Pancreas (tissue), 10 donors: Measurements from ENCODE around the gene FRMD4A. TPM values are rescaled to one million over a fixed set of nuclear protein-coding genes. Genes with fewer than 3 reads are reported as not detected.
A peak's percentile ranks its signal among the peaks of the same experiment; 100 is the strongest.
"Not testable (repeated sequence)": the region's sequence is repeated elsewhere in the genome, so short reads cannot be mapped to it uniquely, and the experiment has no call there.

Experiments
- ATAC-seq, 4 donors: fragments of 200-7000 bp; cut with Tn5 transposase; one replicate each; pipeline versions ENCODE4 v1.8.0 to v1.9.1; 2020; ENCODE audit warnings: mild to moderate bottlenecking in 4 of 4, moderate library complexity in 4 of 4
- DNase-seq, 6 donors: peaks; one replicate each; pipeline ENCODE4 v3.0.0-alpha.2; 2020
- FAIRE-seq: peaks from 2 replicates; lab custom pipeline; 2012; peaks lifted over from hg19 to GRCh38; lab: Jason Lieb, UNC
- H3K27ac ChIP-seq, 4 donors: fragments of 200-600 bp; sonication (generic); 1 replicate in 3 of 4; 2 replicates in 1 of 4; pipeline versions ENCODE4 v1.5.0 to v1.8.0; 2020
- H3K27me3 ChIP-seq, 4 donors: fragments of 200-600 bp; one replicate each; pipeline ENCODE4 v1.8.0; 2021
- H3K36me3 ChIP-seq, 3 donors: fragments of 200-600 bp; sonication (generic) in 1 of 3; one replicate each; pipeline versions ENCODE4 v1.5.0 to v1.8.0; 2020 to 2021
- H3K4me1 ChIP-seq, 3 donors: fragments of 200-600 bp; one replicate each; pipeline ENCODE4 v1.8.0; 2021
- H3K4me3 ChIP-seq, 4 donors: fragments of 200-600 bp; sonication (generic) in 2 of 4; one replicate each; pipeline versions ENCODE4 v1.5.0 to v1.8.0; 2020 to 2021
- H3K9me3 ChIP-seq, 4 donors: fragments of 200-600 bp; one replicate each; pipeline ENCODE4 v1.8.0; 2021
- WGBS, 2 donors: extraction: QIAGEN DNeasy Blood & Tissue Kit; methylation state at CpG; one replicate each; pipeline ENCODE4 v1.1.7; 2013; 5-methylcytosine and 5-hydroxymethylcytosine counted together
- intact Hi-C, 3 donors: fragments of 100-400 bp; cut with DNase I; formaldehyde crosslinking; loops; one replicate each; pipeline versions ENCODE4 v1.11.1 to v1.14.2; 2022
- polyA plus RNA-seq, 2 donors: library from polyadenylated mRNA; stranded (reverse); fragments of 200-250 nt; gene quantifications; one replicate each; pipeline ENCODE4 v1.2.3, GENCODE V29; 2013
- total RNA-seq, 6 donors: library from RNA; stranded (reverse); fragmentation: NEBNext Ultra II Directional in 4 of 6; extraction: Animal tissue kit (Norgen Biotek cat#: 25700) in 4 of 6; gene quantifications; one replicate each; pipeline versions ENCODE4 v1.2.1 to v1.2.4, GENCODE V29; 2021 to 2023
- TF ChIP-seq, protein P1 (sequence below), 4 donors: fragments of 200-600 bp; sonication (generic) in 3 of 4; IDR thresholded peaks; one replicate each; pipeline versions ENCODE4 v1.5.0 to v1.8.0; 2021; ENCODE audit warnings: antibody characterized with exemption in 4 of 4
- donor health status: healthy with polysubstance abuse.
- donor health status: DM: no; HTN: no; CAD: no; lungs with moderate emphysema.
- donor health status: DM: no; HTN: no; CAD: no.
- donor health status: control.
- donor health status: control.
- donor health status: Bipolar disorder and iron deficiency.
- donor health status: DM: yes; HTN: yes; CAD: no.
- donor health status: DM: no; HTN: no; CAD: no.
- donor health status: DM: no; HTN: no; CAD: no.
- donor health status: DM: yes; HTN: yes; CAD: no.

FRMD4A gene
- total and polyA plus RNA-seq, 8 donors, result 13.5 to 27.5 (median 18.7) TPM

DNA sequence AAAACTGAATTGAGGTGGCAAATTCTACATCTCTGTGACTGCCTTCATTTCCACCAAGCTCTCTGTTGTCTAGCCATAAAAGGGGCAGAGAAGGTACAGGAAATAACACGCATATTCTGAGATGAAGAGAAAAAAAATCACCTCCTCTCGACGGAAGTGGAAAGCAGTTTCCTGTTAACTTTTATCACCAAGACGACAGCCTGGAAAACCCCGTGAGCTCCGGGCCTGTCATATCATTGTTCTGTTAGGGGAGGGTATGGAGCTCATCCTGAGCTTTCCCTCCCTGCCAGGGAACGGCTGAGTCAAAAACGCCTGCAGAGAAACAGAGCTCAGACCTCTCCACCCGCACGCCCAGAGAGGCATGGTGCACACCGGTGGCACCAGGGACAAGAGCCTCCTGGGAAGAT, 543.7 kb downstream of the FRMD4A start:
- TF ChIP-seq, protein P1, sequence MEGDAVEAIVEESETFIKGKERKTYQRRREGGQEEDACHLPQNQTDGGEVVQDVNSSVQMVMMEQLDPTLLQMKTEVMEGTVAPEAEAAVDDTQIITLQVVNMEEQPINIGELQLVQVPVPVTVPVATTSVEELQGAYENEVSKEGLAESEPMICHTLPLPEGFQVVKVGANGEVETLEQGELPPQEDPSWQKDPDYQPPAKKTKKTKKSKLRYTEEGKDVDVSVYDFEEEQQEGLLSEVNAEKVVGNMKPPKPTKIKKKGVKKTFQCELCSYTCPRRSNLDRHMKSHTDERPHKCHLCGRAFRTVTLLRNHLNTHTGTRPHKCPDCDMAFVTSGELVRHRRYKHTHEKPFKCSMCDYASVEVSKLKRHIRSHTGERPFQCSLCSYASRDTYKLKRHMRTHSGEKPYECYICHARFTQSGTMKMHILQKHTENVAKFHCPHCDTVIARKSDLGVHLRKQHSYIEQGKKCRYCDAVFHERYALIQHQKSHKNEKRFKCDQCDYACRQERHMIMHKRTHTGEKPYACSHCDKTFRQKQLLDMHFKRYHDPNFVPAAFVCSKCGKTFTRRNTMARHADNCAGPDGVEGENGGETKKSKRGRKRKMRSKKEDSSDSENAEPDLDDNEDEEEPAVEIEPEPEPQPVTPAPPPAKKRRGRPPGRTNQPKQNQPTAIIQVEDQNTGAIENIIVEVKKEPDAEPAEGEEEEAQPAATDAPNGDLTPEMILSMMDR (IDR thresholded peaks at IDR 0.05), result no peak
- Histone ChIP-seq H3K27me3 (no peaks in the 10 kb centered on the region), H3K9me3 (no peaks in the 10 kb centered on the region), H3K4me3 (no peak overlapping the region), H3K36me3 (no peaks in the 10 kb centered on the region), H3K27ac (peak overlapping the region in 2 of 4 donors; percentile 19 to 47), H3K4me1 (no peaks in the 10 kb centered on the region)
- no peak for FAIRE-seq
- DNase-seq, result peak in 1 of 6 donors; percentile 20
- intact Hi-C loops, result loop anchor here in 1 of 3 donors (10.0 kb wide), 1 partner anchor 132 kb away; no protein-coding TSS in a partner anchor
- ATAC-seq, result peak in 3 of 4 donors; percentile 28 to 49 (median 47)
- 62 to 63% methylated on average over 10 to 11 of the region's 11 CpGs for WGBS, 2 donors

DNA sequence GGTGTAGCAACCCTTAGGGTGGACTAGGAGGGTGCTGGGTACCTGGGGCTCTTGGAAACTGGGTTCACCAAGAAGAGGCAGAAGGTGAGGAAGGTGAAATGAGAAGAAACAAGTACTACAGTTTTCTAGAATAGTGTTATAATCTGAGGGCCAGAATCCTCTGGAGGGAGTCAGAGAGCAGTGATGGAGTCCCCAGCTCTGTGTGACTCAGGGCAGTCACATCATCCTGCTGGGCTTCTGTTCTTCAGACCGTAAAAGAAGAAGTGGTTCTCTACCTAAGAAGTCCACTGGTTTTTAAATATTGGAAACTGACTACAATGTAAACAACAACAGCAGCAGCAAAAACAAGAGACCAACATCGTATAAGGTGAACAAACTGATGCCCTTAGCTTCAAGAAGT, 546.7 kb downstream of the FRMD4A start:
- Histone ChIP-seq H3K4me1 (no peaks in the 10 kb centered on the region), H3K27ac (no peak overlapping the region), H3K4me3 (no peak overlapping the region), H3K27me3 (no peaks in the 10 kb centered on the region), H3K36me3 (no peaks in the 10 kb centered on the region), H3K9me3 (no peaks in the 10 kb centered on the region)
- DNase-seq (no peak), ATAC-seq (no peak), FAIRE-seq (no peak)
- intact Hi-C loops, result loop anchor here in 1 of 3 donors (10.0 kb wide), 1 partner anchor 129 kb away; no protein-coding TSS in a partner anchor
- TF ChIP-seq, protein P1 (IDR thresholded peaks at IDR 0.05), result no peak
- WGBS, 2 donors, result 85 to 86% methylated on average over 2 of the region's 2 CpGs

DNA sequence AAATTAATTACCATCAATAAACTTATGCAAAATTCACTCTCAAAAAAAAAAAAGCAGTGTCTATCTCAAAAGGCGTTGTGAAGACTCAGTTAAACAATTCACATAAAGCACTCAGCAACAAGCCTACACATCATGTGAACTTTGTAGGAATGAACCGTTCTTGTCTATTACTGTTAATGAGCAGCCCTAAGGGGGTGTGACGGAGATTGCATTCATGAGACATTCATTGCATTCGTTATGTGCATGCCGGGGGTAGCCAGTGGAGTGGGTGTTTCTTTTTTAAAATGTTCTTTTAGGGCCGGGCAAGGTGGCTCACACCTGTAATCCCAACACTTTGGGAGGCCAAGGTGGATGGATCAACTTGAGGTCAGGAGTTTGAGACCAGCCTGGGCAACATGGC, 551.0 kb downstream of the FRMD4A start:
- no peak overlapping the region for H3K4me3 ChIP-seq
- H3K36me3 ChIP-seq, result no peaks in the 10 kb centered on the region
- no peaks in the 10 kb centered on the region for H3K4me1 ChIP-seq
- H3K27ac ChIP-seq, result no peak overlapping the region
- intact Hi-C loops, result loop anchor here (5.0 to 10.0 kb wide), 4 partner anchors 75 to 125 kb away; no protein-coding TSS in a partner anchor
- ATAC-seq, result no peak
- TF ChIP-seq, protein P1 (IDR thresholded peaks at IDR 0.05), result no peak
- no peak for DNase-seq
- WGBS, 2 donors, result 77 to 91% methylated on average over 6 of the region's 6 CpGs
- no peak for FAIRE-seq
- no peaks in the 10 kb centered on the region for H3K9me3 ChIP-seq
- H3K27me3 ChIP-seq, result no peaks in the 10 kb centered on the region

DNA sequence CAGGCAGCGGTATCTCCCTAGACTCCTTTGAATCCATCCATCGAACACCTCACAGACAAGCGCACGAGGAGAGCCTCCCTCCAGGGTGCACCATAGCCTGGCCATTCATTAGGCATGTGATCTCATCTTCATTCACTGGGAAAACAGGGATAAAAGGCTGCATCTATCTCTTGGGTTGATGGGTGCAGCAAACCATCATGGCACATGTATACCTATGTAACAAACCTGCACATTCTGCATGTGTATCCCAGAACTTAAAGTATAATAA, 552.1 kb downstream of the FRMD4A start:
- WGBS, 2 donors, result 88% methylated on average over 4 of the region's 4 CpGs
- FAIRE-seq, H3K9me3 ChIP-seq, ATAC-seq, H3K4me1 ChIP-seq, H3K4me3 ChIP-seq, H3K27ac ChIP-seq, H3K36me3 ChIP-seq, DNase-seq, H3K27me3 ChIP-seq: not testable (repeated sequence)
- intact Hi-C loops, result loop anchor here in 2 of 3 donors (5.0 to 10.0 kb wide), 3 partner anchors 74 to 121 kb away; no protein-coding TSS in a partner anchor

DNA sequence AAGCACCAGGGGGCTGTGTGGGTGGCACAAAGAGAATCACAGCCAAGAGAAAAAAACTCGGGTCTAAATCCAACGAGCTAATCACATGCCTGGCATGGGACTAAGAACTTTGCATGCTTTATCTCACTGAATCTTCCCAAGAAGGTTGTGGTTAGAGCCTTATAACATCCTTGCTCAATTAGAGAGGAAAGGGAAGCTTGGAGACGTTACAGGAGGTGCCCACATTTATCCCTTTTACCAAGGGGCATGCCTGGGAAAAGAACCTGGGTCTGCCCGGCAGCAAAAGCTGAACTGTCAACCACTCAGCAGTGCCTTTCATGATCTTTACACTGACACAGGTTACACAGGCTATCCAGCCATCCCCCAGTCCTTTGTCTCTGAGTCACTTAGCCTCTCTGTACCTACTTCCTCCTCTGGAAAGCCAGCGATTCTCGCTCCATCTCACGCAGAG, 553.8 kb downstream of the FRMD4A start:
- WGBS, 2 donors, result 54 to 58% methylated on average over 7 of the region's 7 CpGs
- ATAC-seq (peak in 2 of 4 donors; percentile 21 to 50), FAIRE-seq (no peak)

More for the DNA sequence above, 553.8 kb downstream of the FRMD4A start:
- Histone ChIP-seq H3K4me3 (no peak overlapping the region), H3K27ac (no peak overlapping the region), H3K36me3 (no peaks in the 10 kb centered on the region), H3K4me1 (no peaks in the 10 kb centered on the region), H3K27me3 (no peaks in the 10 kb centered on the region), H3K9me3 (no peaks in the 10 kb centered on the region)
- intact Hi-C loops, result loop anchor here in 2 of 3 donors (5.0 to 10.0 kb wide), 3 partner anchors 72 to 120 kb away; no protein-coding TSS in a partner anchor
- TF ChIP-seq, protein P1 (IDR thresholded peaks at IDR 0.05), result no peak
- DNase-seq, result no peak
